Fibroblast of upper back skin (primary cell): Measurements from ENCODE around the gene PTPRM.
A peak's percentile ranks its signal among the peaks of the same experiment; 100 is the strongest.
"Not testable (repeated sequence)": the region's sequence is repeated elsewhere in the genome, so short reads cannot be mapped to it uniquely, and the experiment has no call there.

Experiments used
- DNase-seq: peaks from one replicate; pipeline ENCODE4 v3.0.0-alpha.2; 2013

PTPRM gene

DNA sequence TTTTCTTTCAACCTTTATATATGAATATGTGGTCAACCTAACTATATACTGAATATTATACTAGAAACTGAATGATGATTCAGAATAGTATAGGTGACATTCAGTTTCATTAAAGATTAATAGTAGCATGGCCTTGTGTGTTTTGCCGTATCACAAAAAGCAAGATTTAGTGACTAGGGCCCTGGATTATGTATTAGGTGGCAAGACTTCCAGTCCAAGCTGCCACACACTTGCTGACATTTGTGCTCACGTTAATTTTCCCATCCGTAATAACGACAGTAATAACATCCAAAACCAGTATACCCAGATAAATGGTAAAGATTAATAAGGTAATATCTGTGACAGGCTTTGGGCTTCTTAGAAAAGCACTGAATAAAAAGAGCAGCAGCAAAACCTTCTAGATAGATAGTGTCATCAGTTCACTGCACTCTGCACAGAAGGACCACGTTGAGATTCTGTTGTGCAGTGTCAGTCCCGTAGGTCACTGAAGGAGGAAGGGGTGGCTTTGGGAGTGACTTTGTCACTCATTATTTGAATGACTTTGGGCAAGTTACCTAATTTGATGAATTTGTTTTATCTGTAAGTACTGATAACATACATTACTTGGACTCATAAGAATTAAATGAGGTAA, 451.7 kb downstream of the PTPRM start:
- DNase-seq = no peak

DNA sequence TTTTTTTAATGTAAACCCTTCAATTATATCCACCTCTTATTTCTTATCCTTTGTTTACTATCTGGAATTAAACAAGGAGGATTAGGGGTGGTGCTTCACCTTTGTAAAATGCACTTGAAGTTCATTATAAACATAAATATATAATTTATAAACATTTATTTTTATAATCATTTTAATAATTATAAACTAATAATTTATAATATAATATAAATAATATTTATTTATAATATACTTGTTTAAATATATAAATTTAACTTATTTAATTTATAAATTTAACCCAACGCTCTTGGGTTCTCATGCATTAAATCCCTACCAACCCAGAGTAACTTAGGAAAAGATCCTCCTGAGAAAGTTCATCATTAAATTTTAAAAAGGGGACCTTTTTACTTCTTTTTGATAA, 452.5 kb downstream of the PTPRM start:
- DNase-seq = no peak

DNA sequence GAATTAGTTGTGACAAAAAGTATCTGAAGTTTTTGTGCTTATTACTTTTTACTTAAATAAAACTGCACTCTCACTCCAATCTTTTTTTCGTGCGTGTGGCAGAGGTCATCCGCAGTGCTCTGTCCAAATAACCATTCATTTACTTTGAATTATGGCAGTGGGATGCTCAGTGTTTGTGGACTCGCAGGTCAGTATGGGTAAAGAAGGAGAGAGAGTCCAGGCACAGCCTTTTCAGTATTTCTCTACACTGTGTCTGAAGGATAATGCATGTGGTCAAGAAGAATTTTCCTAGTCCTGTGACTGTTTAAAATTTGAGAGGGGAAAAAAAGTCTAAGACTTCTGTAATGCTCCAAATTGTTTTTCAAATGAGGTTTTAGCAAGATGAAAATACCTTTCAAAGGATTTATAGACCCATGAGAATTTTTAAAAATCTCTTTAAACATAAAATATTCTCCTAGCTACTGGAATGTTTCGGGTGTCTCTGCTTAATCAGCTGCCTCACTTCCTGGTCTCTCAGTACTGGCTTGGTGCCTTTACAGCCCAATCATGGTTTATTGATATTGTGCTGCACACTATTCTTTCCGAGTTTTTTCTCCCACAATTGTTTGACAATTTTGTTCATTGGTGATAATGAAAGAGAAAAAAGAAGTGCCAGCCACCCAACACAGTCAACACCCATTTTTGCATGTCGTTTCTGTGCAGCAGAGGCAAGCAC, 453.2 kb downstream of the PTPRM start:
- peak; percentile 14 for DNase-seq

DNA sequence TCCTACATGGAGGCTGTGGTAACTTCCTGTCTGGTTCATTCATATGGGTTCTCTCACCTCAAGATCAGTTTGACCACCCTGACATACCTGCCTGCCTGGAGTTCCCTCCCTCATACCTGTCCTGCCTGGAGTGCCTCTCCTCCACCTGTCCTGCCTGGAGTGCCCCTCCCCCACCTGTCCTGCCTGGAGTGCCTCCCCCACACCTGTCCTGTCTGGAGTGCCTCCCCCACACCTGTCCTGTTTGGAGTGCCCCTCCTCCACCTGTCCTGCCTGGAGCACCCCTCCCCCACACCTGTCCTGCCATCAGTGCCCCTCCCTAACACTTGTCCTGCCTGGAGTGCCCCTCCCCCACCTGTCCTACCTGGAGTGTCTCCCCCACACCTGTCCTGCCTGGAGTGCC, 461.9 kb downstream of the PTPRM start:
- no peak for DNase-seq

DNA sequence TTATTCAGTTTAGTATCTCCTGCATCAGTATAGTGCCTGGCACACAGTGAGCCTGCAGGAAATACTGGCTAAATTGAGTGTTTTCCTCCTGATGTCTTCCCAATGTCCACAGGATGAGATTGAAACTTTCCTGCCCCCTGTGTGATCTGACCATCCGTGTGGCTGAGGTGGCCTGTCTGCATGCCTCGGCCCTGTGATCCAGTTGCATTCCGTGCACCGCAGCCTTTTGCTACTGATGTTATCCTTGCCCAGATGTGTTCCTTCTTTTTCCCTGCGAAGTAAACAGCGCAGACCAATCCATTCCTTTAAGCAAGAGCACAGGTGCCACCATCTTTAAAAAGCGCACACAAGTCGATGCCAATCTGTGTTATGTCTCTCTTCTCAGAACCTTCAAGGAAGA, 462.6 kb downstream of the PTPRM start:
- DNase-seq = no peak

DNA sequence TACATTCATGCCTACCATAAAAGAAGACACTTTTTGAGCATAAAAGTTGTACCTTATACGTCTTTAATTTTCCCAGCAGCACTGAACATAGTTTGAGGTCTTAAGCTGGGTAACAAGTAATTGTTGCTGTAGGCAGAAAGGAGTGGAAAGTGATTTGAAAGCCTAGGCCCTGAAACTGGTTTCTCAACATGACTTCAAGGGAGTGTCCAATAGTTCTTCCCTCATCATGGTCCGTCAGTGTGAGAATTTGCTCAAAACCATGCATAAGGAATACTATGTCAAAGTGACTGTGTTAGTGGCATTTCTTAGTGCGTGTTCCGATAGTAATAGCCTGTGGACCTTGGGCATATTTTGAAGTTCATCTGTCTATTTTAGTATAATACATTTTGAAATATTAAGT, 463.1 kb downstream of the PTPRM start:
- DNase-seq = no peak

DNA sequence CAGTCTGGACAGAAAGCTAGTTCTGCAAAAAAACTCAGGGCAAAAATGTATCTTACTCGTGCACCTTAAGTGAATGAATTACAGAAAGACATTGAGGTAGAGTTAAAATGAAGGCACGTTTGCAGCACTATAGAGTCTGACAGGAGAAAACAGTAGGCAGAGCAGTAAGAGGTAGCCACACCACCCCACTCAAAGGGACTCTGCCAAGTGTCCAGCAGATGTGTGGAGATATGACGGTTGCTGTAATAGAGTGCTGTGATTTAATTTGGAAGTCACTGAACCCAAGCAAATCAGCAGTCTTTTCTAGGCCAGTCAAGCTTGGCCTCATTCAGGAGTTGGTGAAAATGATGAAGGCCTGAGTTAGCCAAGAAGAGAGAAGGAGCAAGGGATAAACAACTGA, 464.4 kb downstream of the PTPRM start:
- DNase-seq = no peak

DNA sequence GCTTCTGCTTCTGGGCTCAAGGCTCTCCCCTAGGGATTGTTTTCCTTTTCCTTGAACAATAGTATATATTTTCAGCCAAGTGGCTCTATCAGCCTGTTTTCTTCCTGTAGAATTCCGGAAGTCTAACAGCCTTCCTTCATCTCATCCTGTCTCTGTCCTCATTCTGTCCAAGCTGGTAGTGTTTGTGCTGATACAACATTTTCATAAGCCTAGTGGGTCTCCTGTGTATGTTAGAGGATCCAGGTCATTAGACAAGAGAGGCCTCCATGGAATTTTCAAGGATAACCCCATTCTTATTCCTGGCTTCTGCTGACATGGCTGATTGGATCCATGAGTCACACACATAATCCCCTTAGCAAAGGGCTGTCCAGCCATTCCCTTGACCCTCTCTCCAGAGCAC, 467.6 kb downstream of the PTPRM start:
- no peak for DNase-seq

DNA sequence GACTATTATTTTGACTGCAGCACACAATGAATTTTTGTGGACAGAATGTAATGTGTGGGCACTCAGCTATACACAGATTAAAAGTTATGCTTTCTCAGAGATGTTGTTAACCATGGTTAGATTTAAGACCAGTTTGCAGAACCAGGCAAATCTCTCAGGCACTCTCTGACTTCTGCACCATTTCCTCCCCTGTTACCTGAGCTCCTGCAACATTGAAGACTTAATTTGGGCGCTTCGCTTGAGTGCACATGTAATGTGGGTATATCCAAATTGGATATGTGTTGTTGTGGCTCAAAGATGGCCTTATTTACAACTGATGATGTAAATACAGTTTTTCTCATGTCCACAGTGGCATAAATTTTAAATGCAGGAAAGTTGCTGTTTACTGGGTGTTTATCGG, 469.4 kb downstream of the PTPRM start:
- no peak for DNase-seq

DNA sequence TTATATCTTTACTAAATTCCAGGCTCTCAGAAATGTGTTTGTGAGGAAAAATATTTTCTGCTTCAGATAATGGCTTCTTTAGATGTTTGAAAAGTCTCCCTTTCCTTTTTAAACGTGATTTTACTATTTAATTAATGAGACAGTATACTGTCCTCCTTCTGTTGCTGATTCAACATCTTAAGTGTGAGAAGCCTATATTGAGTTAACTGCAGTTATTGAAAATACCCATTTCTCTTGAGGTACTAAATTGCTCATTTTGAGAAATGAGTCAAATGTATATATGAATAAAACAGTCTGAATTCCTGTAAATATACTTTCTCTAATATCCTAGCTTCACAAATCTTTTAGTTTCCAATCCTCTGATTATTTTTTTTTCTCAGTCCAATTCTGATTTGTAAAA, 470.2 kb downstream of the PTPRM start:
- no peak for DNase-seq

DNA sequence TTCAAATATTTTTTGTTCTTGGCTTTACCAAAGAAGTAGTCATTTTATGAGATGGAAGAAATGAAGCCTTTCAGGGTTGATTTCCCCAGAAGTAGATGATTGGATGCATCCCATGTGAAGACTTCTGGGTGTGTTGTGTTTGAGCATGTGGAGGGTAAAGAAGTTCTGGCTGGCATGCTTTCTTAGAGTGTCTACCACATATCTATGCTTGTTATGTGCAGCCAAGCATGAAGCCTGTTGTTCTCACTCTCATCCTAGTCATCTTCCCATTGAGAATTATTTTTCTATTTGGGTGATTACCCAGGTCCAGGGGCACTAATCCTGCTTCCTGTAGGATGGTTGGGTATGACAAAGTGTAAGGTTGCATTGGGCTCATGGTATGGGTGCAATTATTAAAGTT, 472.9 kb downstream of the PTPRM start:
- DNase-seq = no peak

DNA sequence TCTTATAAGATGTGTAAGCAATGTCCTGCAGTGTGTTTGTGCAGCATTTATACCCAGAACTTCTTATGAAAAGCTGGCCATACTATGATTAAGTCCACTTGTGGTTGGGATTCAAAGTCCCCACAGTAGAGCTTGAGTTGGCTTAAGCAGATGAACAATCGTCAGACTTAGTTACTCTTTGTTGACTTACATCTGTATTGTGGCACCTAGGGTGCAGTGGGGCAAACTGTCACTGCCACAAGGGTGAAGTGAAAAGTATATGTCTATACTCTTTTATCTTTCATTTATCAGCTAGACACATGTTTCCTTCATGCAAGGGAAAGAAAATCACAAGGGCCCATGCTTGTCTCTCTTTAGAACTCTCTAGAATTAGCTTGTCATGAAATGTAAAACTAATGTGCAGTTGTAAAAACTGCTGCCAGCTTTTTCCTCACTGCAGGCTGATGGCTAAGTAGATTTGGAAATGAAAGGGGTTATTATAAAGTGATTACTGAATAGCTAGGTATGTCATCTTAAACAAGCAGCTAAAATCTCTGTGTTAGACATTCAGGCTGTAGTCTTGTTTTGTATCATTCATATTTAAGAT, 474.5 kb downstream of the PTPRM start:
- no peak for DNase-seq

DNA sequence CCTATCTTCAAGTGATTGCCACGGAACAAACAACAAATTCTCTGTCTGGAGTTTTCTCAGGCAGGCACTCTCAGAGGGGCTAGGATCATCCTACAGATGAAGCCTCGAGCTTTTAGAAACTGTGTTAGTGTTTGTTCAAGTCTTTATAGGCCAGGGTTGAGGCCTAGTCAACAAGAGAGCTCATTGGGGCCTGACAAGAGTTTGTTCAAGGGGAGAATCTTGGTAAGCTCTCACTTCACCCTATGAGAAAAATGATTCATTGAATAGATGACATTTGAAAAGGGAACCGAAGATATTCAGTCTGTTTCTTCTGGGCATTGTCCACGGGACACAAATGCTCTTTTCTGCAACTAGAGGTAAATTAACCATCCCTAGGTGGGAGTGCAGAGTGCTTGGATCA, 476.9 kb downstream of the PTPRM start:
- no peak for DNase-seq

DNA sequence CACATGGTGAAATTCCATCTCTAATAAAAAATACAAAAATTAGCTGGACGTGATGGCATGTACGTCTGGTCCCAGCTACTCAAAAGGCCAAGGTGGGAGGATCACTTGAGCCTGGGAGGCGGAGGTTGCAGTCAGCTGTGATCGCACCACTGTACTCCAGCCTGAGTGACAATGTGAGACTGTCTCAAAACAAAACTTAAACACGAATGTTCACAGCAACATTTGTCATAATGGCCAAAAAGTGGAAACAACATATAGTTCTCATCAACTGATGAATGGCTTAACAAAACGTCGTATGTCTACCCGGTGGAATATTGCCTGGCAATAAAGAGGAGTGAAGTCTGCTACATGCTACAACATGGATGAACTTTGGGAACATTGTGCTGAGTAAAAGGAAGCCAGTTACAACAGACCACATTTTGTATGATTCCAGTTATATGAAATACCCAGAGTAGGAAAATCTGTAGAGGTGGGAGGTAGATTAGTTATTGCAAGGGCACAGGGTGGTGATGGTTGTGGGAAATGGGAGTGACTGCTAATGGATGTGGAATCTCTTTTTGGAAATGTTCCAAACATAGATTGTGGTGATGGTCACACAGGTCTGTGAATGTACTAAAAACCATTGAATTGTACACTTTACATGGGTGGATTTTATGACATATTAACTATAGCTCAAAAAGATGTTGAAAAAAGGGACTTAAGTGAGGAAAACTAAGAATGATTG, 478.2 kb downstream of the PTPRM start:
- DNase-seq = peak; percentile 78

DNA sequence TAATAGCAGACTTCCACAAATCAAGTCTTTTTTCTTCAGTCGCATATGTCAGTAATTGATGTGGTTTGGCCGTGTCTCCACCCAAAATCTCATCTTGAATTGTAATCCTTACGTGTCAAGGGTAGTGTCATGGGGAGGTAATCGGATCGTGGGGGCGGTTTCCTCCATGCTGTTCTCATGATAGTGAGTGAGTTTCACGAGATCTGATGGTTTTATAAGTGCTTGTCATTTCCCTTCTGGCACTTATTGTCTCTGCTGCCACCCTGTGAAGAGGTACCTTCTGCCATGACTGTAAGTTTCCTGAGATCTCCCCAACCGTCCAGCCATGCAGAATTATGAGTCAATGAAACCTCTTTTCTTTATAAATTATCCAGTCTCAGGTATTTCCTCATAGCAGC, 478.8 kb downstream of the PTPRM start:
- peak; percentile 77 for DNase-seq

DNA sequence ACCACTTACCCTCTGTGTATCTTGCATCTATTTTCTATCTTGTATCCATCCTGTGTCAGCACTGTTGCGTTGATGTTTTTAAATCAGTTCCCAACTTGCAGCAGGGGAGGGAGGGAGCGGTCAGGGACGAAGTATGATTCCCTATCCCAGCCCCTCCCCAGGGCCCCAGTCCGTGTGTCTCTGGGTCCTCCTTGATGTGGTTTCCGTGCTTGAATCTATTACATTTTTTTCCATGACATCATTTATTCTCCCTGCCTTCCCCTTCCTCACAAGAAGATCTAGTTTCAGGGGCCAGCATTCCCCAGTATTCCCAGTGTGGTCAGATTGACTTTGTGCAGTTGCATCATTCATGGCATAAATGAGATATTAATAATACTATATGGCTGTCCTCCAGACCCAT, 479.3 kb downstream of the PTPRM start:
- DNase-seq = peak; percentile 86

DNA sequence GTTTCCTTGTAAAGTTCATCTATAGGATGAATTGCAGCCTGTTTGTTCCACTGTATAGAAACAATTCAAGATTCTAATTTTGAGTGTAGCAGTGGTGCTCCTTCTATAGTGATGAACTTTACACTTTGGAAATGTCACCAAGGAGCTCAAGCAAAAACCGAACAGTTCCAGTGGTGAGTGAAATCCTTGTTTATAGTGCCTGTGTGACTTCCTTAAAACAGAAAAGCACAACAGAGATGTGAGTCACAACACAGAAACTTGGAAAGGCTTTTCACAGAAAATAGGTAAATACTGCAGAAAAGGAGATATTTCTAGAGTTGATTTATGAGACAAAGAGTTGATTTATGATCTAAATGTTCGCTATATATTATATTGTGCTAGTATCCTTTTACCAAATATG, 482.0 kb downstream of the PTPRM start:
- DNase-seq = no peak

DNA sequence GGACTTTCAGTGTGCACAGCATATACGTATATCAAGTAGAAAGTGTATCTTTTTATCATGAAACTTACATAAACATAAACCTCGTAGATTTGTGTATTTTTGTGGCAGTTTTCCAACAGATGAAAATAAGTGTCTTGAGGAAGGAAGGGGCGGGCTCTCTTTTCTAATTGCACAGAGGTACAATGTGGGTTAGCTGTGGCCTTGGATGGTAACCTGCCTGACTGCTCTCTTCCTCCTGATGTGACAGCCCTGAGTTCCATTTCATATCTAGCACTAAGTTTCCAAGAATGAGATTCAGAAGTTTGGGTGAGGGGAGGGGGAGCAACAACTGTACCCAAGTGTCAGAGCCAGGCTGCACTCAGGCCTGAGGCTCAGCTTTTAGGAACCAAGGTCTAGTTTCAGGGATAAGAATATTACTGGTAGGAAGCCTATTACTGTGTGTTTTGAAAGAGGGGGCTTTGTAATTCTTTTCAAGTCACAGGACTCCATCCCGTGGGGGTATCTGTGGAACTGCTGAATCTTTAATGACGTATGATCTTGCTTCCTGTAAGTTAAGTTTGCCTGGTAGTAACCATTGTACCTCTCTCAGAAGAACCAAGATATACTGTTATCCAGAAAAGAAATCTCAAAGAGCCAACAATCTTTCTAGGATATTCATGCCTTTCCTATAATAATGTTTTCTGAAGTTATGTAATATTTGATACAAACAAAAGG, 483.7 kb downstream of the PTPRM start:
- no peak for DNase-seq

DNA sequence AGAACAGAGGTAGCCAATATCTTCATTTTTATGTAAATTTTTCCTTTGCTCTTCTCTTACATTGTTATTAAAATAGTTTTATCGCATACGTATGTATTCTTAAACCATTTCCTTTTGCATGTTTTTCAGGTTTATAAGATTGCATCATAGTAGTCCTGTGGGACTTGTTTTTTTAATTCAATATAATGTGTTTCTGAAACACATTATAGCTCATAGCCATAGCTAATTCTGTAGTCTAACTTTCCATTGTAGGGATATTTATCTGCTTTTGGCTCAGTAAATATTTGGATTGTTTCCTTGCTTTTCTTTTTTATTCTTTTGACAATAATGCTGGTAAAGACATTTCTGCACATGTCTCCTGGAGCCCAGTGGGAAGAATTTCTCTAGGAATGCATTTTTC, 484.3 kb downstream of the PTPRM start:
- peak; percentile 55 for DNase-seq

DNA sequence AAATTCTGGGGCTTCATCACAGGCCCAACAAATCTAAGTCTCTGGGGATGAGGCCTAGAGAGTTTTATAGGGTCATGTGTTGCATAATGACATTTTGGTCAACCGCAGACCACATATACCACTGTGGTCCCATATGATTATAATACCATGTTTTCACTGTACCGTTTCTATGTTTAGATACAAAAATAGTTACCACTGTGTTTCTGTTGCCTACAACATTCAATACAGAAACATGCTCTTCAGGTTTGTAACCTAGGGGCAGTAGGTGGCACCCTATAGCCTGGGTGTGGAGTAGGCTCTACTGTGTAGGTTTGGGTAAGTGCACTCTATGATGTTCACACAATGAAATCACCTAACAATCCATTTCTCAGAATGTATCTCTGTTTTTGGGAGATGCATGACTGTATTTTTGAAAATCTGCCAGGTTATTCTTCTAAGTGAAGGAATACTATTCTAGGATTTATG, 485.2 kb downstream of the PTPRM start:
- DNase-seq = peak; percentile 58

DNA sequence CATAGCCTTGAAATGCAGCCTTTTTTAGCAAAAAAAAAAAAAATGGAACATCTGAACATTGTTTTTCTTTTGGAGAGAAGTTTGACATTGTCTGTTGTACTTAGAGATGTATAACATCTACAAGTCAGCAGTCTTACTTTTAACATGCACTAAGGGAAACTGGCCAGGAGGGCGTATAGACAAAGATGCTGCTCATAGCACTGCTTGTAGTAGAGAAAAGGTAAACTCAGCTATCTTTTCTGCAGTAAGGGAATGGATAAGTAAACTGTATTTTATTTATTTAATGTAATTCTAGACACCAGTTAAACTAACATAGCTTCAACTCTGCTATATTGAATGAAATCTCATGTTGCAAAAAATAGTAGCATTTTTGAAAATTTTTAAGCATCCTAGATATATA, 489.6 kb downstream of the PTPRM start:
- DNase-seq = no peak

DNA sequence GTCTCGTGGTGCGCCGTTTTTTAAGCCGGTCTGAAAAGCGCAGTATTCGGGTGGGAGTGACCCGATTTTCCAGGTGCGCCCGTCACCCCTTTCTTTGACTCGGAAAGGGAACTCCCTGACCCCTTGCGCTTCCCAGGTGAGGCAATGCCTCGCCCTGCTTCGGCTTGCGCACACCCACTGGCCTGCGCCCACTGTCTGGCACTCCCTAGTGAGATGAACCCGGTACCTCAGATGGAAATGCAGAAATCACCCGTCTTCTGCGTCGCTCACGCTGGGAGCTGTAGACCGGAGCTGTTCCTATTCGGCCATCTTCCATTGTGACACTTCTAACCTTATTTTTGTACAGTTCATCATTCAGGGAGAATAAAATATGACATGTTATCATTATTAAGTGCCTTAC, 496.0 kb downstream of the PTPRM start:
- DNase-seq = not testable (repeated sequence)

DNA sequence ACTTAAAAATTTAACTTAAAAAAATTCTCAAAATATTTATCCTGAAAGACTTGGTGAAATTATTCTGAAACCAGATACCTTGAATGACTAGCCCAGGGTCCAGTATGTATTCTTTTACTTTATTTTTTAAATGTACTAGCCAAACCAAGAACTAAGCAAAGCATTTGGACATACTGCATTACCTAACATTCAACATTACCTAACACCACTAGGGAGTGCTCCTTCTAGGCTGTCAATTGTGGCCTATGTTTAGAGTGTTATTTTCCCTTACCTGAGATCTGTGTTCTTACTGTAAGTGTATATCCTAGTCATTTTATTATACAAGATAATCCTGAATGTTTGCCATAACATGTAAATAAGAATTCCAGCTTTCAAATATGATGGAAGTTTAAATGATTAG, 496.6 kb downstream of the PTPRM start:
- no peak for DNase-seq
